ENCODE results near the gene UGGT2.
"Not testable (repeated sequence)": the region's sequence is repeated elsewhere in the genome, so short reads cannot be mapped to it uniquely, and the experiment has no call there.

UGGT2 gene

DNA sequence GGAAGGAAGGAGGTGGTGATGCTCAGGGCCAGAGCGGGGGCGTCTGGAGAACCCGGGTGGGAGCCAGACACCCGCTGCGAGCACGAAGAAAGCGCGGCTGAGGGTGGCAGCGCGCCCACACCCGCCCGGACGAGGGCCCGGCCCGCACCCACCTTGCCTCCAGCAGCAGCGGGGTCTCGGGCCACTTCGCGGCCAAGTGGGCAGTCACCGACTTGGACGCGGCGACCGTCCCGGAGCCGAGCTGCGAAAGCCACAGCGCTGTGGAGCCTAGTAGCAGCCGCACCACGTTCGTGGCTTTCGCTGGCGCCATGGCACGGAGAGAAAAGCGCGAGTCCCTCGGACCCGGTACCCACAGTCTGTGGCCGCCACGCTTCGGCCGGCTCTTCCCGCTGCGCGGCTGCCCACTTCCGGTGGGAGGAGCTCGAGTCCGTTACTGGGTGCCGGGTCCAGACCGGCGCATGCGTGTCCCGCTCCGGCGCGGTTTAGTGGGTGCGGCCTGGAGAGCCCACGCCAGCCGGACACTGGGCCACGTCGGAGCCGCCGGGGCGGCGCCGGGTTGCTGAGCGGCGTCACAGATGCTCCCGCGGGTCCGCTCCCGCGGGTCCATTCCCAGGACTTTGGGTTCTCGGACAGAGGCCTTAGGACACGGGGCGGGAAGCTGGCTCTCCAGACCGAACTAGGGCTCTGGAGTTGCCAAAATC lies at the start of gene UGGT2:
Gene UGGT2, minus strand, starts transcription at position 399 of the 701 bp plus-strand sequence. Its CDS starts 89 bp downstream, at position 310.
- peak within 1 kb of the TSS; percentile 95 for H3K4me3 ChIP-seq (ENCODE audit: low read depth, low read length)

- no peak overlapping the region for H3K4me3 ChIP-seq (ENCODE audit: low read depth, low read length)
These were observed 47.4 kb upstream of the UGGT2 start for GRCh38 chr13:96100457-96101220.

GRCh38 chr13:96093296-96094006 lies 40.2 kb upstream of the UGGT2 start:
- no peak overlapping the region for H3K4me3 ChIP-seq (ENCODE audit: low read depth, low read length)

DNA sequence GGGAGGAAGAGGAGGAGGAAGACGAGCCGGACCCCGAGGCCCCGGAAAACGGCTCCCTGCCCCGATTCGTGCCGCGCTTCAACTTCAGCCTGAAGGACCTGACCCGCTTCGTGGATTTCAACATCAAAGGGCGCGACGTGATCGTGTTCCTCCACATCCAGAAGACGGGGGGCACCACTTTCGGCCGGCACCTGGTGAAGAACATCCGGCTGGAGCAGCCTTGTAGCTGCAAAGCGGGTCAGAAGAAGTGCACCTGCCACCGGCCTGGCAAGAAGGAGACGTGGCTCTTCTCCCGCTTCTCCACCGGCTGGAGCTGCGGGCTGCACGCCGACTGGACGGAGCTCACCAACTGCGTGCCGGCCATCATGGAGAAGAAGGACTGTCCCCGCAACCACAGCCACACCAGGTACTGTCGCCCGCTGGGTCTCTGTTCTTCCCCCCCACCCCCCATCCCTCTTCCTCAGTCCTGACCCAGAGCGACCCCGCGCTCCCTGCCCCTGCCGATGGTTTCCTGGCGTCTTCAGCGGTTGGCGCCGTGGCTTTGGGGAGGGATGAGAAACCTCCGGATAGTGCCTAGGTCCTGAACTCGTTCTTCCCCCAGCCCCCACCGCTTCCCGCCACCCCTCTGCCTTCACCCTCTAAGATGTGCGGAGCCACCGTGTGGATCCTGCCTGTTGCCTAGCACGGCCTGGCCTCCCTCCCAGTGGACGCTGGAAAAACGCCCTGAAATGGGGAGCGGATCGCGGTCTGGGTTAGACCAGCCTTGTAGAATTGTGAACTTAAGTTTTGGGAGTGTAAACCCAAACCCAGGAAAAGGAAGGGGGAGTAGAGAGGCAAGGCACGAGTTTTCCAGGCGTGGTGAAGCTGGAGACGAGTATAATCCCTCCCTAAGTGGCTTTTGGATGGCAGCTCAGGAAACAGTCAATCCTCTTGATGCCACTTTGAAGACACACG lies 38.2 kb upstream of the UGGT2 start:
- H3K4me3 ChIP-seq (ENCODE audit: low read depth, low read length): peak overlapping the region; percentile 66

- peak overlapping the region; percentile 66 for H3K4me3 ChIP-seq (ENCODE audit: low read depth, low read length)
These were observed 37.3 kb upstream of the UGGT2 start for GRCh38 chr13:96090240-96091101.

DNA sequence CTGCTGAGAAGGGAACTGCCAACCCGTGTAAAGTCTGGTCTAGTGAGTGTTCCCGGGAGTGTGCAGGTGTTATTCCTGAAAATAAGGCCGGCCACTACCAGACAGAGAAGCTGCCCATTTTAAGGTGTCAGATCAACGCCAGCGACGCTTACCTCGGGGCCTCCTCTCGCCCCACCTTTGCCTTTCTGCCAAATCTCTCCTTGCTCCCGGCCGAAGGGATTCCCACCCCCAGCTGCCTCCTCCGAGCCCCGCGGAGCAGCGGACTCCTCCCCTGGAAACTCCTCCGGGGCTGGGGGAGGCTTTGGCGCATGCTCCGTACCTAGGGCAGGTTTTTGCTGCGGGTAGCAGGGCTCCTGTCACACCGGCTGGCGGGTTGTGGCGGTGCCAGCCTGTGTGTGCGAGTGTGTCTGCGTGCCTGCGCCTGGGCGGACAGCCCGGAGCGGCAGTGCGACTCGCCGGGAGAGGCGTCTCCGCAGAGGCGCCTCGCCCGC lies 36.6 kb upstream of the UGGT2 start, which contains the start of gene HS6ST3:
Gene HS6ST3, plus strand, starts transcription at position 359 of the 491 bp plus-strand sequence.
- H3K4me3 ChIP-seq (ENCODE audit: low read depth, low read length): peak within 1 kb of the TSS; percentile 66

DNA sequence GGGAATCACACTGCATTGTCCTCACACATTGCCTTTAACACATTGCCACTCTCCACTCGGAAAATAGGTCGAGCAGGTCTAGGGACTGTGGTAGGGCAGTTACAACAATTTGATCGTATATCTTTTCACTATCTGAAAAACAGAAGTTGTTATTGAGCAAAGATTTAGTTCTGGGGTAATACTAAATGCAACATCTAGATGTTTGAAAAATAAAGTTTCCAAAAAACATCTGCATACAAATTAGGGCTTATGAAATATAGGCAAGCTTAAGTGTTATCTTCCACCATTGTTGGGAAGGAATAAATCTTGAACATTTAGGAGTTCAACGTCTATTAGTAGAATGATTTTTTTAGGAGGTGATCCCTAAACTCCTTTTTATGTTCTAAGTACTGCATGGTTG lies 35.9 kb upstream of the UGGT2 start:
- H3K4me3 ChIP-seq (ENCODE audit: low read depth, low read length): peak overlapping the region; percentile 62

DNA sequence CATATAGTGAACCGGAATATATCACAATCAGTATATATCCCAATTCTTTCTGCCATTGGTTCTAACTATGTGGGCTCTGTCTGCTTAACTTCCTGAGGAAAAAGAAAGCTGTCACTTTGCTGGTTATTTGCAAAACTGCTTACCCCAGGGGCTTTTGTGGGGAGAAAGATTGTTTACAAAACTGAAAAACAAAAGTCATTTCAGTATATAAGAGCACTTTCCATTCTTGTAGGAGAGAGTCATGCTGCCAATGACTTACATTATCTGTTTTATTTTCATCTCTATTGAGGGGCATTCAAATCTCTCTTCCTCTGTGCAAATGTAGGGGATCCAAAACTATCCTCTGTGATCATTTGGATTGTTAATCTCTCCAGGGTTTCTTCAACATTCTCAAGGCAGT lies 33.5 kb upstream of the UGGT2 start:
- no peak overlapping the region for H3K4me3 ChIP-seq (ENCODE audit: low read depth, low read length)

- H3K4me3 ChIP-seq (ENCODE audit: low read depth, low read length): no peak overlapping the region
These were observed 29.4 kb upstream of the UGGT2 start for GRCh38 chr13:96082640-96083039.

DNA sequence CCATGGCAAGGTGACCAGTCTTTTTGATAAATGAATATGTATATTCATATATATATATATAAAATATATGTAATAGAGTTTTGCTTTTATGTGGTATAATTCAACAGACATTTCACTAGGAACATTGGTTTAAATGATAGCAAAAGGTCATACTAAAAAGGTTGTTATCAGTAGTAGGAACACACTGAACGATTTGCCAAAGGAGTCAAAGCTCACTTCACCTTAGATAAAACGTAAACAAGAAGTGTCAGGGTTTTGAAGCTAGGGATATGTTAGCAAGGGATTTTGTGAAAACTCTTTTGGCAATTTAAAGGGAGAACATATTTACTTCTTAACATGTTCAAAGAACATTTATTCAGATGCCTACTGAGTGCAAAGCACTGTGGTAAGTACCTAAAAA lies 28.7 kb upstream of the UGGT2 start:
- H3K4me3 ChIP-seq (ENCODE audit: low read depth, low read length): no peak overlapping the region

GRCh38 chr13:96080676-96081075 lies 27.5 kb upstream of the UGGT2 start:
- H3K4me3 ChIP-seq (ENCODE audit: low read depth, low read length): no peak overlapping the region

- no peak overlapping the region for H3K4me3 ChIP-seq (ENCODE audit: low read depth, low read length)
These were observed 22.8 kb upstream of the UGGT2 start for GRCh38 chr13:96075953-96076543.

DNA sequence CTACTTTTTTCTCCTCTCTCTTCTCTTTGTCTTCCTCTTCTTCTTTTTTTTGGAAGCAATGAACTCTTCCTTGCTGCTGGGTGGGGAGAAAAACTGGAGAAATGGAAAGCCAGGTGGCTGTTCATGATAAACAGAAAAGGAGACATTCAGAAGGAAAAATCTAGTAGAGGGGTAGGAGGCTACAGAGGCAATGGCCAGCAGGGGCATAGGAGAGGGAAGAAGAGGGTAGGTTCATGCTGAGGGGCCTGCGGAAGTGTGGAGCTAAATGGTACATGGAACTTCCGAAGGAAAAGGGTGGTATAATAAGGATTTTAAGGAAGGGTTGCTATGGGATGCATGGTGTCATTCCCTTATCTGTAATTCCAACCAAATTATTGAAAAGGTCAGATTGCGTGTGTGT lies 19.2 kb upstream of the UGGT2 start:
- no peak overlapping the region for H3K4me3 ChIP-seq (ENCODE audit: low read depth, low read length)

- H3K4me3 ChIP-seq (ENCODE audit: low read depth, low read length): no peak overlapping the region
These were observed 18.3 kb upstream of the UGGT2 start for GRCh38 chr13:96071504-96071903.

DNA sequence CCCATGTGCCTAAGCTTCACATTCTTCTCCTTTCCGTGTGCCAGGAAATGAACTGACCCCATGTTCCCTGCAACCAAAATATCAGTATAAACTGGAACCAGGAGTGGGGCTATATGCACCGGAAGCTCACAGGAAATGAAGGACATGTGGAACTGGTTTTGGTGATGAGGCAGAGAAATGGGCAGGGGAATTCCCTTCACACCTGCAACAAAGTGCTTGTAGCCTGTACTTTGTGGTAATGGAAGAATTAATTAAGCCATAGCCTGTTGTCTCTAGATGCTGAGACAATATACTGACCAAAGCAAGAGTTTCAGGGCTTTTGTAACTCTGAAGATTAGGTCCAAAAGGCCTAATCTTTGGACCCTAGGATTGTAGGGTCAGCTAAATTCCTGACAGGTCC lies 15.5 kb upstream of the UGGT2 start:
- no peak overlapping the region for H3K4me3 ChIP-seq (ENCODE audit: low read depth, low read length)

- H3K4me3 ChIP-seq (ENCODE audit: low read depth, low read length): no peak overlapping the region
These were observed 12.6 kb upstream of the UGGT2 start for GRCh38 chr13:96065849-96066248.

GRCh38 chr13:96052656-96053002 lies 572 bp downstream of the UGGT2 start:
- peak overlapping the region; percentile 95 for H3K4me3 ChIP-seq (ENCODE audit: low read depth, low read length)

- not testable (repeated sequence) for H3K4me3 ChIP-seq (ENCODE audit: low read depth, low read length)
These were observed 1.3 kb downstream of the UGGT2 start for GRCh38 chr13:96051946-96052345.

DNA sequence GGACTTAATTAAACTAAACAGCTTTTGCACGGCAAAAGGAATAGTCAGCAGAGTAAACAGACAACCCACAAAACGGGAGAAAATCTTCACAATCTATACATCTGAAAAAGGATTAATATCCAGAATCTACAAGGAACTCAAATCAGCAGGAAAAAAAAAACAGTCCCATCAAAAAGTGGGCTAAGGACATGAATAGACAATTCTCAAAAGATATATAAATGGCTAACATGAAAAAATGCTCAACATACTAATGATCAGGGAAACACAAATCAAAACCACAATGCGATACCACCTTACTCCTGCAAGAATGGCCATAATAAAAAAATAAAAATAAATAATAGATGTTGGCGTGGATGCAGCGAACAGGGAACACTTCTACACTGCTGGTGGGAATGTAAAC lies 1.7 kb downstream of the UGGT2 start:
- H3K4me3 ChIP-seq (ENCODE audit: low read depth, low read length): not testable (repeated sequence)

All from iPS-11a (cell line).